Neuron (in vitro differentiated cells): ENCODE results near the gene CREBZF.
"Not testable (repeated sequence)": the region's sequence is repeated elsewhere in the genome, so short reads cannot be mapped to it uniquely, and the experiment has no call there.

Experiments
- H2AFZ ChIP-seq: one replicate; pipeline ENCODE4 v1.6.1; 2013; ENCODE audit warnings: low read depth, mild to moderate bottlenecking, inconsistent platforms, low read length, moderate library complexity
- H3K27me3 ChIP-seq: one replicate; pipeline ENCODE4 v1.6.1; 2013; ENCODE audit warnings: low read length; ENCODE audit not compliant: insufficient read depth
- H3K36me3 ChIP-seq: one replicate; pipeline ENCODE4 v1.6.1; 2013; ENCODE audit warnings: low read length; ENCODE audit not compliant: insufficient read depth
- H3K4me1 ChIP-seq: one replicate; pipeline ENCODE4 v1.6.1; 2013; ENCODE audit warnings: low read length; ENCODE audit not compliant: insufficient read depth
- H3K4me3 ChIP-seq: 2 replicates; pipeline ENCODE4 v1.5.1; 2013; ENCODE audit warnings: mild to moderate bottlenecking, low read length, moderate library complexity
- H3K9me3 ChIP-seq: one replicate; pipeline ENCODE4 v1.6.1; 2013; ENCODE audit warnings: low read length

Gene CREBZF

DNA sequence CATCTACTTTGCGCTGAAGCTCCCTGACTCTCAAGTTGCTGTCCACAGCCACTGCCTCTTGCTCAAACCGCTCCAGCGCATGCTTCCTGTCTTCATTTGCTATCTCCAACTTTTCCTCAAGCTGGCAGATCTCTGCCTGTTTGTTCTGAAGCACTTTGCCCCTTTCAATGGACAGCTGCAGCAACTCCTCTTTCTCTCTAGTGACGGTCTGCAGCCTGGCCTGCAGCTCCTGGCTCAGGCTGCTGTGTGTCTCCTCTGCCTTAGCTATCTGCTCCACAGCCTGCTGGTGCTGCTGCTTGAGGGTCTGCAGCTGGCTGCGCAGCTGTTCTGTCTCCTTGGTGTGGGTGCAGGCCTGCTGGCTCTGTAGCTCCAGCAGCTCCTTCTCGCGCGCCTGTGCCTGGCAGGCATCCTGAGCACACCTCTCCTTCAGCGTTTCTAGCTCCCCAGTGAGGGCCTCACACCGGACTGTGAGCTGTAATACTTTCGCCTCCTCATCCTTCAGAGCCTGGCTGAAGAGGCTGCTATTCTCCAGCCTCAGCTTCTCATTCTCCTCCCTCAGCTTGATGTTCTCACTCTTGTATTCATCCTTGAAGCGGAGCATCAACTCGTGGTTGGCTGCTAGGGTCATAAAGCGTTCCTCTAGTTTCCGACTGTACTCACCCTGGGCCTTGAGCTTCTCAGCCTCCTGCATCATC lies 20.3 kb upstream of the CREBZF start:
- H3K9me3 ChIP-seq: no peaks in the 10 kb centered on the region
- no peak overlapping the region for H2AFZ ChIP-seq
- H3K4me1 ChIP-seq: no peaks in the 10 kb centered on the region
- H3K27me3 ChIP-seq: no peaks in the 10 kb centered on the region
- no peaks in the 10 kb centered on the region for H3K36me3 ChIP-seq
- H3K4me3 ChIP-seq: no peak overlapping the region

GRCh38 chr11:85682330-85683305 lies 17.7 kb upstream of the CREBZF start:
- Histone ChIP-seq H3K36me3 (no peaks in the 10 kb centered on the region), H2AFZ (no peak overlapping the region), H3K4me3 (no peak overlapping the region), H3K27me3 (no peaks in the 10 kb centered on the region), H3K9me3 (no peaks in the 10 kb centered on the region), H3K4me1 (no peaks in the 10 kb centered on the region)

DNA sequence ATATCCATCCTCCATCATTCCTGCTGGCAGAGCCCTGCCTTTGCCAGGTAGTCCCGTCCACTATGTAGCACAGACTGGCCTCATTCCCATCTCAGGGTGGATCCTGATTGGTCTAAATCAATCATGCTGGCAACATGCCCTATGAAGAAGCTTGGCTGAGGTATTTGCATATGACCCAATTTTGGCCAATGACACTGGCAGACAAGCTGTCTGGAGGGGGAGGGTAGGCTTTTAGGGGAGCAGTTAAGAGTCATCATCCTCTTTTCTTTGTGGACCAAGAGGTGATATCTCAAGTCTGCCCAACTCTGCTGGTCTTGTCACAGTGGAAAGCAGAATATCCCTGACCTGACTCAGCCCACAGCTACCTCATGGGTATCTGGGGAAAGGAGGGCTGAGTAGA lies 16.0 kb upstream of the CREBZF start:
- no peak overlapping the region for H3K4me3 ChIP-seq
- no peaks in the 10 kb centered on the region for H3K9me3 ChIP-seq
- H2AFZ ChIP-seq: no peak overlapping the region
- H3K36me3 ChIP-seq: no peaks in the 10 kb centered on the region
- no peaks in the 10 kb centered on the region for H3K4me1 ChIP-seq
- H3K27me3 ChIP-seq: no peaks in the 10 kb centered on the region

GRCh38 chr11:85679576-85679975 lies 14.6 kb upstream of the CREBZF start:
- Histone ChIP-seq H3K9me3 (no peaks in the 10 kb centered on the region), H3K27me3 (no peaks in the 10 kb centered on the region), H3K4me1 (no peaks in the 10 kb centered on the region), H3K4me3 (no peak overlapping the region), H3K36me3 (no peaks in the 10 kb centered on the region), H2AFZ (no peak overlapping the region)

- H3K4me3 ChIP-seq: no peak overlapping the region
- H3K4me1 ChIP-seq: no peaks in the 10 kb centered on the region
- H3K36me3 ChIP-seq: no peaks in the 10 kb centered on the region
- no peak overlapping the region for H2AFZ ChIP-seq
- H3K27me3 ChIP-seq: peaks cover 4% of the 10 kb centered on the region
- peaks cover 3% of the 10 kb centered on the region for H3K9me3 ChIP-seq
Observed at GRCh38 chr11:85673393-85673792, 8.5 kb upstream of the CREBZF start.

DNA sequence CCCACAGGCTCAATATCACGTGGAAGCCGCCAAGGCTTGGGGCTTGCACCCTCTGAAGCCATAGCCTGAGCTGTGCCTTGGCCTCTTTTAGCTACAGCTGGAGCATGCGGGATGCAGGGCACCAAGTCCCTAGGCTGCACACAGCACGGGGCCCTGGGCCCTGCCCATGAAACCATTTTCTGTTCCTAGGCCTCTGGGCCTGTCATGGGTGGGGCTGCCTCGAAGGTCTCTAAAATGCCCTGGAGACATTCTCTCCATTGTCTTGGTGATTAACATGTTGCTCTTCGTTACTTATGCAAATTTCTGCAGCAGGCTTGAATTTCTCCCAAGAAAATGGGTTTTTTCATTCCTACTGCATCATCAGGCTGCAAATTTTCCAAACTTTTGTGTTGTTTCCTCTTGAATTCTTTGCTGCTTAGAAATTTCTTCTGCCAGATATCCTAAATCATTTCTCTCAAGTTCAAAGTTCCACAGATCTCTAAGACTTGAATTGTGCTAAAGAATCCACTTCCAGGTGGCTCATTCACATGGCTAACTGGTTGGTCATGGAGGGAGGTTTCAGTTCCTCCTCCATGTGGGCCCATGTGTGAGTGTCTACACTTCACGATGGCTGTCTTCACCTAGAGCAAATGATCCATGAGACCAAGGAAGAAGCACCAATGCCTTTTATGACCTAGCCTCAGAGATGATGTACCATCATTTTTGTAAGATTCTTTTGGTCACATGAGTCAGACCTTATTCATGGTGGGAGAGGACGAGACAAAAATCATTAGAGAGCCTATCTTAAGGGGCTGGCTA lies 7.4 kb upstream of the CREBZF start:
- no peaks in the 10 kb centered on the region for H3K36me3 ChIP-seq
- H2AFZ ChIP-seq: no peak overlapping the region
- no peaks in the 10 kb centered on the region for H3K4me1 ChIP-seq
- peaks cover 3% of the 10 kb centered on the region for H3K9me3 ChIP-seq
- peaks cover 4% of the 10 kb centered on the region for H3K27me3 ChIP-seq
- no peak overlapping the region for H3K4me3 ChIP-seq

- not testable (repeated sequence) for H3K9me3 ChIP-seq, H3K36me3 ChIP-seq, H3K4me1 ChIP-seq, H2AFZ ChIP-seq, H3K4me3 ChIP-seq, H3K27me3 ChIP-seq
Observed at GRCh38 chr11:85670949-85671663, 6.2 kb upstream of the CREBZF start.

DNA sequence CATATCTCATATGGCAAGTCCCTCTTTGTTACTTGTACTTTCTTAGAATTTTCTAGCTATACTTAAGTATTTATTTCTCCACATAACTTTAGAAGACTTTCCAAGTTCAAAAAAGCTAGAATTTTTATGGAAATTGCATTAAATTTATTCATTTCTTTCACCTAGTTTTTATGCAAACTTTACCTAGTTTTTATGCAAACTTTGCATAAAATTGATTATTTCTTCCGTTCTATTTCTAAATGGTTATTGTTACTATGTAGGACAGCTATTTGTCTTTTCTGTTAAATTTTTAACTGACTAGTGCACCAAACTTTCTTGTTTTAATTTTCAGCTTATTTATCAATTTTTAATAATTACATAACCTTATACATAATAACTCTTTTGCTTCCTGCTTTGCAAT lies 3.2 kb upstream of the CREBZF start:
- H3K4me1 ChIP-seq: peaks cover 5% of the 10 kb centered on the region
- peaks cover 1% of the 10 kb centered on the region for H3K36me3 ChIP-seq

DNA sequence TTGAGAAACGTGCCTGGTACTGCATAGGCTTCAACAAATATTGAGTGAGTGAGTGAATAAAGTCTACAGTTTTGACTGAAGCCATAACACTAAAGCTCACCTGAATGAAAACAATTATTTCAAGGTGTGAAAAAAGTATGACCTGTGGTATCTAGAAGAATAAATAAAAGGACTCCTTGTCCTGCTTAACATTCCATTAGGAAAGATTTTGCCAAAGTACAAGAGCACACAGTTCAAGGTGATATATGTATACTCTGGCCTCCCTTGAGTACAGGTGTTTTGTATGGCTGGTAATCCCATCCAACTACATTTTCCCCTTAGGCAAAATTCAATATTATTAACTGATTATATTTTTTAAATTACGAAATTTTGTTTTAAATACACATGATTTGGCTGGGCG lies 1.8 kb upstream of the CREBZF start:
- H2AFZ ChIP-seq: no peak overlapping the region
- H3K4me1 ChIP-seq: peaks cover 16% of the 10 kb centered on the region
- H3K27me3 ChIP-seq: no peaks in the 10 kb centered on the region
- no peaks in the 10 kb centered on the region for H3K9me3 ChIP-seq
- H3K4me3 ChIP-seq: no peak overlapping the region
- H3K36me3 ChIP-seq: peaks cover 11% of the 10 kb centered on the region

More for the DNA sequence above, 3.2 kb upstream of the CREBZF start:
- no peak overlapping the region for H2AFZ ChIP-seq
- no peak overlapping the region for H3K4me3 ChIP-seq
- no peaks in the 10 kb centered on the region for H3K27me3 ChIP-seq
- peaks cover 3% of the 10 kb centered on the region for H3K9me3 ChIP-seq

- Histone ChIP-seq H3K4me1 (peaks cover 24% of the 10 kb centered on the region), H3K27me3 (no peaks in the 10 kb centered on the region), H3K9me3 (no peaks in the 10 kb centered on the region), H2AFZ (peak overlapping the region; percentile 95), H3K4me3 (peak overlapping the region; percentile 87), H3K36me3 (peaks cover 18% of the 10 kb centered on the region)
Observed at GRCh38 chr11:85665733-85666132, 804 bp upstream of the CREBZF start.

DNA sequence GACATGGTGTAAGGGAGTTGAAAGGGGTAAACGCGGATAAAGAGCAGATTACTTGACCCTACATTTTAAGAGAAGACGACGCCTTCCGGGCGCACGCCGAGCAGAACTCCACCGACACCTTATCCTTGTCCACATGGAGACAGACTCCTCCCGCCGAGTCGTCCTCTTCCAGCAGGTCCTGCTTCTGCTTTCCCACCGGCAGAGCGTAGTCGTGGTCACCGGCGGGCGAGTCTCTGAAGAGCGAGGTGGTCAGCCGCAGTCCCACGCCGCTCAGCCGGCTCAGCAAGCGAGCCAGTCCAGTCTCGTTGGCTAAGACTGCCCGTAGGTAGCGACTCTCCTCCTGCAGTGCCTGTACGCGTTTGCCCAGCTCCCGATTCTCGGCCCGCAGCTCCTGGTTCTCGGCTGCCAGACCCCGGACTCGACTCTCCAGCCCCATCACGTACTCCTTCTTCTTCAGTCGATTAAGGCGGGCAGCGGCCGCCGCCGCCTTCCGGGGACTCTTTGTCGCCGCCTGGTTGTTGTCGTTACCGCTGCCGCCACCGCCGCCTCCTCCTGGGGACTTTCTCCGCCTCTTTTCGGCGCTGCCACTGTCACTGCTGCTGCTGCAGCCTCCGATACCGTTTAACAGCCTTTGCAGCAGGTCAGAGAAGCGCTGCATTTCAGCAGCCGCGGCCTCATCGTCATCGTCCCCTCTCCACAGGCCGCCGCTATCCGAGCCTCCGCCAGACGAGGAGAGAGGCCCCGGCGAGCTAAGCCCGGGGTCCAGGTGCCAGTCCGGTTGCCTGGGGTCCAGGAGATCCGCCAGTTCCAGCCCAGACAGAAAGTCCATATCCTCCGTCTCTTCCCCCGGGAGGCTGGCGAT lies 945 bp downstream of the CREBZF start:
- peak overlapping the region; percentile 87 for H3K4me3 ChIP-seq
- no peaks in the 10 kb centered on the region for H3K9me3 ChIP-seq
- H3K27me3 ChIP-seq: no peaks in the 10 kb centered on the region
- peaks cover 35% of the 10 kb centered on the region for H3K36me3 ChIP-seq
- H2AFZ ChIP-seq: no peak overlapping the region
- H3K4me1 ChIP-seq: peaks cover 39% of the 10 kb centered on the region
